ENCODE results near the gene RFPL3. TPM values are rescaled to one million over a fixed set of nuclear protein-coding genes. Genes with fewer than 3 reads are reported as not detected.

Gene RFPL3
- total and polyA plus RNA-seq, 2 experiments from 2014 or later, result not detected

- ATAC-seq, result peak; percentile 97
Measured at GRCh38 chr22:32378707-32379272, 21.1 kb downstream of the RFPL3 start.

DNA sequence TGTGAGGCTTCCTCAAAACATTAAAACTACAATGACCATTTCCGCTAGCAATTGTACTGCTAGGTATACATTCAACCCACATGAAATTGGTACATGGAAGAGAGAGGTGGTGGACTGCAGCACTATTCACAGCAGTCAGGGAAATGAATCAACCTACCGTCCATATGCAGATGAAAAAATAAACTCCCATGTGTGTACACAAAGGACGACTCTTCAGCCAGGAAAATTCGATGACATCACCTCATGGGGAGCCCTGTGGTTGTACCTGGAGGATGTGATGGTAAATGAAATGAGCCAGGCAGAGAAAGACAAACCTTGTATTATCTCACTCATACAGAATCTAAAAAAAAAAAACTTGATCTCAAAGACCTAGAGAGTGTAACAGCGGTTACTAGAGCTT, 23.3 kb downstream of the RFPL3 start:
- DNase-seq (ENCODE audit: low spot score) (no peak), ATAC-seq (no peak)
- Histone ChIP-seq H2AFZ (no peak overlapping the region), H3K79me2 (replicated peaks; ENCODE audit: insufficient read depth) (no peaks in the 10 kb centered on the region), H3K4me3 (no peak overlapping the region), H4K20me1 (replicated peaks; ENCODE audit: insufficient read depth) (no peaks in the 10 kb centered on the region), H3K36me3 (ENCODE audit: insufficient read depth) (no peaks in the 10 kb centered on the region), H3F3A (replicated peaks; ENCODE audit: low read depth) (no peaks in the 10 kb centered on the region), H3K4me2 (no peak overlapping the region), H3K4me1 (ENCODE audit: insufficient read depth) (no peaks in the 10 kb centered on the region), H3K27me3 (ENCODE audit: insufficient read depth) (no peaks in the 10 kb centered on the region), H3K9me2 (ENCODE audit: insufficient read depth) (no peaks in the 10 kb centered on the region), H3K27ac (ENCODE audit: low read depth) (no peak overlapping the region)
- Mint-ChIP-seq H3K9me3 (no peaks in the 10 kb centered on the region), H3K4me1 (no peaks in the 10 kb centered on the region), H3K4me3 (no peak overlapping the region), H3K27me3 (ENCODE audit: insufficient read depth, low read depth, poor library complexity) (peaks cover 6% of the 10 kb centered on the region), H3K36me3 (ENCODE audit: low read depth) (peaks cover 7% of the 10 kb centered on the region; the same call in 2 of the 3 replicates), H3K27ac (no peak overlapping the region)
- TF ChIP-seq, protein P1, sequence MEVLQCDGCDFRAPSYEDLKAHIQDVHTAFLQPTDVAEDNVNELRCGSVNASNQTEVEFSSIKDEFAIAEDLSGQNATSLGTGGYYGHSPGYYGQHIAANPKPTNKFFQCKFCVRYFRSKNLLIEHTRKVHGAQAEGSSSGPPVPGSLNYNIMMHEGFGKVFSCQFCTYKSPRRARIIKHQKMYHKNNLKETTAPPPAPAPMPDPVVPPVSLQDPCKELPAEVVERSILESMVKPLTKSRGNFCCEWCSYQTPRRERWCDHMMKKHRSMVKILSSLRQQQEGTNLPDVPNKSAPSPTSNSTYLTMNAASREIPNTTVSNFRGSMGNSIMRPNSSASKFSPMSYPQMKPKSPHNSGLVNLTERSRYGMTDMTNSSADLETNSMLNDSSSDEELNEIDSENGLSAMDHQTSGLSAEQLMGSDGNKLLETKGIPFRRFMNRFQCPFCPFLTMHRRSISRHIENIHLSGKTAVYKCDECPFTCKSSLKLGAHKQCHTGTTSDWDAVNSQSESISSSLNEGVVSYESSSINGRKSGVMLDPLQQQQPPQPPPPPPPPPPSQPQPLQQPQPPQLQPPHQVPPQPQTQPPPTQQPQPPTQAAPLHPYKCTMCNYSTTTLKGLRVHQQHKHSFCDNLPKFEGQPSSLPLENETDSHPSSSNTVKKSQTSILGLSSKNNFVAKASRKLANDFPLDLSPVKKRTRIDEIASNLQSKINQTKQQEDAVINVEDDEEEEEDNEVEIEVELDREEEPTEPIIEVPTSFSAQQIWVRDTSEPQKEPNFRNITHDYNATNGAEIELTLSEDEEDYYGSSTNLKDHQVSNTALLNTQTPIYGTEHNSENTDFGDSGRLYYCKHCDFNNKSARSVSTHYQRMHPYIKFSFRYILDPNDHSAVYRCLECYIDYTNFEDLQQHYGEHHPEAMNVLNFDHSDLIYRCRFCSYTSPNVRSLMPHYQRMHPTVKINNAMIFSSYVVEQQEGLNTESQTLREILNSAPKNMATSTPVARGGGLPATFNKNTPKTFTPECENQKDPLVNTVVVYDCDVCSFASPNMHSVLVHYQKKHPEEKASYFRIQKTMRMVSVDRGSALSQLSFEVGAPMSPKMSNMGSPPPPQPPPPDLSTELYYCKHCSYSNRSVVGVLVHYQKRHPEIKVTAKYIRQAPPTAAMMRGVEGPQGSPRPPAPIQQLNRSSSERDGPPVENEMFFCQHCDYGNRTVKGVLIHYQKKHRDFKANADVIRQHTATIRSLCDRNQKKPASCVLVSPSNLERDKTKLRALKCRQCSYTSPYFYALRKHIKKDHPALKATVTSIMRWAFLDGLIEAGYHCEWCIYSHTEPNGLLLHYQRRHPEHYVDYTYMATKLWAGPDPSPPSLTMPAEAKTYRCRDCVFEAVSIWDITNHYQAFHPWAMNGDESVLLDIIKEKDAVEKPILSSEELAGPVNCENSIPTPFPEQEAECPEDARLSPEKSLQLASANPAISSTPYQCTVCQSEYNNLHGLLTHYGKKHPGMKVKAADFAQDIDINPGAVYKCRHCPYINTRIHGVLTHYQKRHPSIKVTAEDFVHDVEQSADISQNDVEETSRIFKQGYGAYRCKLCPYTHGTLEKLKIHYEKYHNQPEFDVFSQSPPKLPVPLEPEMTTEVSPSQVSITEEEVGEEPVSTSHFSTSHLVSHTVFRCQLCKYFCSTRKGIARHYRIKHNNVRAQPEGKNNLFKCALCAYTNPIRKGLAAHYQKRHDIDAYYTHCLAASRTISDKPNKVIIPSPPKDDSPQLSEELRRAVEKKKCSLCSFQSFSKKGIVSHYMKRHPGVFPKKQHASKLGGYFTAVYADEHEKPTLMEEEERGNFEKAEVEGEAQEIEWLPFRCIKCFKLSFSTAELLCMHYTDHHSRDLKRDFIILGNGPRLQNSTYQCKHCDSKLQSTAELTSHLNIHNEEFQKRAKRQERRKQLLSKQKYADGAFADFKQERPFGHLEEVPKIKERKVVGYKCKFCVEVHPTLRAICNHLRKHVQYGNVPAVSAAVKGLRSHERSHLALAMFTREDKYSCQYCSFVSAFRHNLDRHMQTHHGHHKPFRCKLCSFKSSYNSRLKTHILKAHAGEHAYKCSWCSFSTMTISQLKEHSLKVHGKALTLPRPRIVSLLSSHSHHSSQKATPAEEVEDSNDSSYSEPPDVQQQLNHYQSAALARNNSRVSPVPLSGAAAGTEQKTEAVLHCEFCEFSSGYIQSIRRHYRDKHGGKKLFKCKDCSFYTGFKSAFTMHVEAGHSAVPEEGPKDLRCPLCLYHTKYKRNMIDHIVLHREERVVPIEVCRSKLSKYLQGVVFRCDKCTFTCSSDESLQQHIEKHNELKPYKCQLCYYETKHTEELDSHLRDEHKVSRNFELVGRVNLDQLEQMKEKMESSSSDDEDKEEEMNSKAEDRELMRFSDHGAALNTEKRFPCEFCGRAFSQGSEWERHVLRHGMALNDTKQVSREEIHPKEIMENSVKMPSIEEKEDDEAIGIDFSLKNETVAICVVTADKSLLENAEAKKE (CRISPR knock-in tag; IDR thresholded peaks at IDR 0.05), result no peak
- TF ChIP-seq EZH2 (IDR thresholded peaks at IDR 0.05; ENCODE audit: low read depth, unreplicated experiment) (no peak), STAT1 (IDR thresholded peaks at IDR 0.05; ENCODE audit: unreplicated experiment) (no peak), CTCF (conservative IDR thresholded peaks at IDR 0.05; ENCODE audit: low read depth in 2 of 2) (no peak), EZH2phosphoT487 (IDR thresholded peaks at IDR 0.05; ENCODE audit: unreplicated experiment) (no peak), POLR2AphosphoS5 (IDR thresholded peaks at IDR 0.05; ENCODE audit: low read depth) (no peak)

More at GRCh38 chr22:32378707-32379272, 21.1 kb downstream of the RFPL3 start:
- H3K4me2 ChIP-seq, result no peak overlapping the region
- no peaks in the 10 kb centered on the region for H3F3A ChIP-seq (replicated peaks; ENCODE audit: low read depth)
- H4K20me1 ChIP-seq (replicated peaks; ENCODE audit: insufficient read depth), result no peaks in the 10 kb centered on the region
- H3K27me3 Mint-ChIP-seq (ENCODE audit: insufficient read depth, low read depth, poor library complexity), result peaks cover 6% of the 10 kb centered on the region
- no peak overlapping the region for H3K4me3 Mint-ChIP-seq
- peak; percentile 93 for DNase-seq (ENCODE audit: low spot score)
- H3K4me1 Mint-ChIP-seq, result no peaks in the 10 kb centered on the region
- H3K9me3 Mint-ChIP-seq, result no peaks in the 10 kb centered on the region
- H3K27ac Mint-ChIP-seq, result no peak overlapping the region
- no peaks in the 10 kb centered on the region for H3K9me2 ChIP-seq (ENCODE audit: insufficient read depth)
- H3K36me3 Mint-ChIP-seq (ENCODE audit: low read depth), result no peaks in the 10 kb centered on the region
- H3K4me1 ChIP-seq (ENCODE audit: insufficient read depth), result no peaks in the 10 kb centered on the region
- H3K4me3 ChIP-seq, result no peak overlapping the region
- no peaks in the 10 kb centered on the region for H3K79me2 ChIP-seq (replicated peaks; ENCODE audit: insufficient read depth)
- H3K36me3 ChIP-seq (ENCODE audit: insufficient read depth), result no peaks in the 10 kb centered on the region
- peak; percentile 94 to 98 for TF ChIP-seq CTCF (conservative IDR thresholded peaks at IDR 0.05; ENCODE audit: low read depth in 2 of 2)
- TF ChIP-seq EZH2 (IDR thresholded peaks at IDR 0.05; ENCODE audit: low read depth, unreplicated experiment), result no peak
- no peak for TF ChIP-seq EZH2phosphoT487 (IDR thresholded peaks at IDR 0.05; ENCODE audit: unreplicated experiment)
- H3K27ac ChIP-seq (ENCODE audit: low read depth), result no peak overlapping the region
- no peaks in the 10 kb centered on the region for H3K27me3 ChIP-seq (ENCODE audit: insufficient read depth)
- 0 out of 2 replicates have a peak overlapping the region, but pooled peaks have one; percentile 38 for H2AFZ ChIP-seq

Data from GM23338 (cell line).